ENCODE data around the gene PLK5. TPM values are rescaled to one million over a fixed set of nuclear protein-coding genes. Genes with fewer than 3 reads are reported as not detected.

PLK5 gene
- total and polyA plus RNA-seq, 4 donors: 0.03 TPM; not detected in 3

DNA sequence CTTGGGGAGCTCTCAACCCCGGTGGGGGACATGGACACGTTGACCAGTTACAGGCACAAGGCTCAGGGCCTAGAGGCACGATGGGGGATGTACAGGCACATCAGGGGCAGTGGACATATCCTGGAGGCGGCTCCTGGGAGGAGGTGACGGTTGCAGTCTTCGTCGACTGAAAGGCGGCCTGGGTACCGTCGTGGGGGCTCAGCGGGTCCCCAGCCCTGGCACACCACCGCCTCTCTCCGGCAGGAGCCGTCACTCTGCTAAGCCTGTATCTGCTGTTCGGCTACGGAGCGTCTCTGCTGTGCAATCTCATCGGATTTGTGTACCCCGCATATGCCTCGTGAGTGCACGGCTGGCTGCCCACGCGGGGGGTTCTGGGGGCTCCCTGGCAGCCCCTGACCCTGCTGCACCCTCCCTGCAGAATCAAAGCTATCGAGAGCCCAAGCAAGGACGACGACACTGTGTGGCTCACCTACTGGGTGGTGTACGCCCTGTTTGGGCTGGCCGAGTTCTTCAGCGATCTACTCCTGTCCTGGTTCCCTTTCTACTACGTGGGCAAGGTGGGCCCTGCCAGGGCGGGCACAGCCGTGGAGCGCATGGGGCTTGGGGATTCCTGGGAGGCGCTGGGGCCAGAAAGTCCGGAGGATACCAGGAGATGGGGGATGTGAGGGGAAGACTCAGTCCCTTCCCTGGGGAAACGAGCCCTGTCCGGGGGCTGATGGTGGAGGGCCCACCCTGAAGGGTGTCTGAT is 28.7 kb upstream of the PLK5 start (continued):
- TF ChIP-seq, protein P1, sequence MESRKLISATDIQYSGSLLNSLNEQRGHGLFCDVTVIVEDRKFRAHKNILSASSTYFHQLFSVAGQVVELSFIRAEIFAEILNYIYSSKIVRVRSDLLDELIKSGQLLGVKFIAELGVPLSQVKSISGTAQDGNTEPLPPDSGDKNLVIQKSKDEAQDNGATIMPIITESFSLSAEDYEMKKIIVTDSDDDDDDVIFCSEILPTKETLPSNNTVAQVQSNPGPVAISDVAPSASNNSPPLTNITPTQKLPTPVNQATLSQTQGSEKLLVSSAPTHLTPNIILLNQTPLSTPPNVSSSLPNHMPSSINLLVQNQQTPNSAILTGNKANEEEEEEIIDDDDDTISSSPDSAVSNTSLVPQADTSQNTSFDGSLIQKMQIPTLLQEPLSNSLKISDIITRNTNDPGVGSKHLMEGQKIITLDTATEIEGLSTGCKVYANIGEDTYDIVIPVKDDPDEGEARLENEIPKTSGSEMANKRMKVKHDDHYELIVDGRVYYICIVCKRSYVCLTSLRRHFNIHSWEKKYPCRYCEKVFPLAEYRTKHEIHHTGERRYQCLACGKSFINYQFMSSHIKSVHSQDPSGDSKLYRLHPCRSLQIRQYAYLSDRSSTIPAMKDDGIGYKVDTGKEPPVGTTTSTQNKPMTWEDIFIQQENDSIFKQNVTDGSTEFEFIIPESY (IDR thresholded peaks at IDR 0.05): no peak

DNA sequence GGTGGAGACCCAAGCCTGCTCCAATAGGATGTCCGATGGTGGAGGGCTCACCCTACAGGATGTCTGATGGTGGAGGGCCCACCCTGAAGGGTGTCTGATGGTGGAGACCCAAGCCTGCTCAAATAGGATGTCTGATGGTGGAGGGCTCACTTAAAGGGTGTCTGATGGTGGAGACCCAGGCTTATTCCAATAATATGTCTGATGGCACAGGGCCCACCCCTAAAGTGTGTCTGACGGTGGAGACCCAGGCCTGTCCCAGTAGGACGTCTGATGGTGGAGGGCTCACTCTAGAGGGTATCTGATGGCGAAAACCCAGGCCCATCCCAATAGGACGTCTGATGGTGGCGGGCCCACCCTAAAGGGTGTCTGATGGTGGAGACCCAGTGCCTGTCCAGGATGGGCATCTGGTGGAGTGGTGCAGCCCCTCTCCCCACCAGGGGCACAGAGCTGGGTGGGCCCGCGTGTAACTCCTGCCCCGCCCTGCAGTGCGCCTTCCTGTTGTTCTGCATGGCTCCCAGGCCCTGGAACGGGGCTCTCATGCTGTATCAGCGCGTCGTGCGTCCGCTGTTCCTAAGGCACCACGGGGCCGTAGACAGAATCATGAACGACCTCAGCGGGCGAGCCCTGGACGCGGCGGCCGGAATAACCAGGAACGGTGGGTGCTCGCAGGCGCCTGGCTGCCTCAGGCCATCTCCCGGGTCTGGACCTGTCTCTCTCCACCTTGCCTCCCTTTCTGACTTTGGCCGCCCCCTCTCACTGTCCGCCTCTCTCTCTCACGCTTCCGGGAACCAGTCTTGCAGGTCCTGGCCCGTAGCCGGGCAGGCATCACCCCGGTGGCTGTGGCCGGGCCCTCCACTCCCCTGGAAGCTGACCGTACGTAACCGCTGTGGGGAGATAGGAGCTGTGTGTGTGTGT is 27.8 kb upstream of the PLK5 start:
- no peak overlapping the region for H3K9ac ChIP-seq (ENCODE audit: low read depth in 1 of 2, low read length in 2 of 2)
- 88% methylated on average over 40 of the region's 40 CpGs for WGBS
- H3K4me1 ChIP-seq (ENCODE audit: control insufficient read depth in 4 of 4, insufficient read depth in 4 of 4, low read length in 3 of 4): peaks cover 6 to 38% (median 25%) of the 10 kb centered on the region in 4 donors
- TF ChIP-seq FOXA2 (IDR thresholded peaks at IDR 0.05): no peak
- TF ChIP-seq RXRA (IDR thresholded peaks at IDR 0.05): no peak
- no peak for TF ChIP-seq SP1 (IDR thresholded peaks at IDR 0.05)
- no peak for TF ChIP-seq RAD21 (IDR thresholded peaks at IDR 0.05)
- TF ChIP-seq, protein P1 (IDR thresholded peaks at IDR 0.05): no peak
- TF ChIP-seq FOXA1 (IDR thresholded peaks at IDR 0.05): no peak
- no peak for TF ChIP-seq NR2F2 (IDR thresholded peaks at IDR 0.05)
- H3K9me3 ChIP-seq (ENCODE audit: control insufficient read depth in 4 of 4, low read length in 3 of 4): no peaks in the 10 kb centered on the region
- H3K36me3 ChIP-seq (ENCODE audit: control insufficient read depth in 4 of 4, insufficient read depth in 3 of 4, low read depth in 1 of 4, low read length in 3 of 4): peaks cover 0 to 2% (median 0%) of the 10 kb centered on the region in 4 donors
- no peaks in the 10 kb centered on the region for H3K27me3 ChIP-seq (ENCODE audit: control insufficient read depth in 4 of 4, insufficient read depth in 4 of 4, low read length in 3 of 4)
- no peak overlapping the region for H3K4me3 ChIP-seq (ENCODE audit: low read depth in 1 of 3, low read length in 3 of 3)
- no peak for DNase-seq (ENCODE audit: low spot score)
- no peak overlapping the region for H3K27ac ChIP-seq (ENCODE audit: low read depth in 1 of 2, low read length in 2 of 2)

DNA sequence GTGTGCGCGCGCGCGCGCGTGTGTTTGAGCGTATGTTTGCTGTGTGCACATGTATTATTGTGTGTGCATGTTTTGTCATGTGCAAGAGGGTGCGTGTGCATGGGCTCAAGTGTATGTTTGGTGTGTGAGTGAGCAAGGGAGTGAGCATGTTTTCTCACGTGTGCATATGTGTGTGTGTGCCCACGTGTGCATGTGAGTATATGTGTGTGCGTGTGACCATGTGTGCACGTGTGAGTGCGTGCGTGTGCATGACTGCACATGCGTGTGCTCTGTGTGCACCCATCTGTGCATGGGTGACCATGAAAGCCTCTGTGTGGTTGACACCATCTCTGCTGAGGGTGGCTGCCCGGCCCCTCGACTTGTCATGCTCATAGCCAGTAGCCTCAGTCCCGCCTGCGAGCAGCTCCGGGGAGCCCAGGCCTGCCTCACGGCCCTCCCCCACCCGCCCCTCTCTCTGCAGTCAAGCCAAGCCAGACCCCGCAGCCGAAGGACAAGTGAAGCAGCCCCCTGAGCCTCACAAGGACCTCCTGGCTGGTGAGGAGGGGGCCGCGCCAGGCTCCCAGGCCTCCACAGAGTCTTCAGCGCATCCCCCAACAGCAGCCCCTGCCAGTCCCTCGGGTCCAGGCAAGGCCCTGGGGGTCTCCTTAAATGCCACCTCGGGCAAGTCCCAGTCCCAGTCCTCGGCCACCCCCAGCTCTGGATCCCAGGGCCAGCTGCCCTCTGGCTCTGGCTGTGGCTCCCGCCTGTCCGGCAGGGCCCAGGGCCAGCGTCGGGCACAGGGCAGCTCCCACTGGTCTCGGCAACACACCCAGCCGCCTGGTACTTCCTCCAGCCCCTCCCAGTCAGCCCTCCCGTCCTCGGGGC is 26.9 kb upstream of the PLK5 start:
- Histone ChIP-seq H3K9me3 (ENCODE audit: control insufficient read depth in 4 of 4, low read length in 3 of 4) (no peaks in the 10 kb centered on the region), H3K27ac (ENCODE audit: low read depth in 1 of 2, low read length in 2 of 2) (no peak overlapping the region), H3K27me3 (ENCODE audit: control insufficient read depth in 4 of 4, insufficient read depth in 4 of 4, low read length in 3 of 4) (no peaks in the 10 kb centered on the region), H3K4me1 (ENCODE audit: control insufficient read depth in 4 of 4, insufficient read depth in 4 of 4, low read length in 3 of 4) (peaks cover 6 to 43% (median 26%) of the 10 kb centered on the region in 4 donors), H3K4me3 (ENCODE audit: low read depth in 1 of 3, low read length in 3 of 3) (no peak overlapping the region), H3K36me3 (ENCODE audit: control insufficient read depth in 4 of 4, insufficient read depth in 3 of 4, low read depth in 1 of 4, low read length in 3 of 4) (peaks cover 0 to 2% (median 0%) of the 10 kb centered on the region in 4 donors), H3K9ac (ENCODE audit: low read depth in 1 of 2, low read length in 2 of 2) (no peak overlapping the region)
- TF ChIP-seq, protein P2, sequence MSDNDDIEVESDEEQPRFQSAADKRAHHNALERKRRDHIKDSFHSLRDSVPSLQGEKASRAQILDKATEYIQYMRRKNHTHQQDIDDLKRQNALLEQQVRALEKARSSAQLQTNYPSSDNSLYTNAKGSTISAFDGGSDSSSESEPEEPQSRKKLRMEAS (IDR thresholded peaks at IDR 0.05): no peak
- no peak for TF ChIP-seq GABPA (IDR thresholded peaks at IDR 0.05 in 1 of 2, conservative IDR thresholded peaks at IDR 0.05 in 1 of 2)
- TF ChIP-seq EGR1 (IDR thresholded peaks at IDR 0.05; ENCODE audit: low read depth in 2 of 2): no peak
- no peak for TF ChIP-seq HNF4A (conservative IDR thresholded peaks at IDR 0.05)
- no peak for TF ChIP-seq YY1 (IDR thresholded peaks at IDR 0.05)
- 78% methylated on average over 39 of the region's 39 CpGs for WGBS
- no peak for DNase-seq (ENCODE audit: low spot score)
